Measurements from ENCODE around the gene RBP2. TPM values are rescaled to one million over a fixed set of nuclear protein-coding genes. Genes with fewer than 3 reads are reported as not detected.

Gene RBP2
- total and polyA plus RNA-seq, 2 donors (not counting 3 experiments of a cell fraction or from before 2014, with no cell fraction given), result not detected

DNA sequence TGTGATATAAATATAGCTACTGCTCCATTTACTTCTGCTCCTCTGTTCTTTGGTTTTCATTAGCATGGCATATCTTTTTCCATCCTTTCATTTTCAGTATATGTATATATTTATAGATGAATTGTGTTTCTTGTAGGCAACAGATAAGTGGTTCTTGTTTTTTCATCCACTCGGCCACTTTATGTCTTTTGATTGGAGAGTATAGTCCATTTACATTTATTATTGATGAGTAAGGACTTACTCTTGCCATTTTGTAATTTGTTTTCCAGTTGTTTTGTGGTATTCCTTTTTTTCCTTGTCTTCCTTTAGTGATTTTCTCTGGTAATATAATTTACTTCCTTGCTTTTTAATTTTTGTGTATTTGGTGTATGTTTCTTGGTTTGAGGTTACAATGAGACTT is 60.0 kb downstream of the RBP2 start:
- no peaks in the 10 kb centered on the region for H4K20me1 ChIP-seq (replicated peaks; ENCODE audit: control insufficient read depth, extremely low read depth, insufficient read depth, low read length)
- H3K9ac ChIP-seq (replicated peaks; ENCODE audit: extremely low read depth, insufficient read depth, low read length), result no peak overlapping the region
- ChIA-PET CTCF (interaction anchor here (1.5 kb wide), 1 partner anchor 11 kb away, joined by 5 read pairs; no protein-coding TSS in a partner anchor), POLR2A (no interaction called here)
- no TSS peak for BruUV-seq (replicated peaks)
- no peak overlapping the region for H3K27ac ChIP-seq (ENCODE audit: insufficient read depth, low read depth, low read length)
- no peak overlapping the region for H3K4me2 ChIP-seq (ENCODE audit: insufficient read depth, low read length)
- H3K27me3 ChIP-seq (ENCODE audit: control insufficient read depth in 2 of 2, insufficient read depth in 2 of 2, low read length in 2 of 2), result no peaks in the 10 kb centered on the region
- FAIRE-seq, result no peak
- H2AFZ ChIP-seq (ENCODE audit: low read depth, low read length), result no peak overlapping the region
- dilution Hi-C loops (cut with MboI; ENCODE audit: extremely low pct_ligation_motif_present, low sequenced_read_pairs) (no loop called here), intact Hi-C loops (cut with micrococcal nuclease) (no loop called here)
- H3K79me2 ChIP-seq (ENCODE audit: control insufficient read depth, insufficient read depth, low read length), result no peaks in the 10 kb centered on the region
- H3K4me3 ChIP-seq (replicated peaks in 1 of 3; ENCODE audit: insufficient read depth in 1 of 3, low read depth in 1 of 3, low read length in 3 of 3), result no peak overlapping the region
- H3K36me3 ChIP-seq (ENCODE audit: control insufficient read depth in 2 of 2, extremely low read depth in 1 of 2, insufficient read depth in 2 of 2, low read length in 2 of 2), result no peaks in the 10 kb centered on the region
- no peaks in the 10 kb centered on the region for H3K9me1 ChIP-seq (replicated peaks; ENCODE audit: control insufficient read depth, extremely low read depth, insufficient read depth, low read length)
- H3K9me3 ChIP-seq (replicated peaks; ENCODE audit: control insufficient read depth, insufficient read depth, low read length), result no peaks in the 10 kb centered on the region
- DNase-seq (ENCODE audit: low read depth, low spot score), result no peak
- TF ChIP-seq POLR2AphosphoS5 (IDR thresholded peaks at IDR 0.05; ENCODE audit: insufficient read depth, low read depth, low read length) (no peak), EZH2 (IDR thresholded peaks at IDR 0.05; ENCODE audit: borderline replicate concordance, low read depth, low read length, severe bottlenecking) (no peak), JUN (IDR thresholded peaks at IDR 0.05; ENCODE audit: borderline replicate concordance, insufficient read depth, insufficient read length, low read depth) (no peak), FOS (IDR thresholded peaks at IDR 0.05; ENCODE audit: borderline replicate concordance, insufficient read depth, low read length) (no peak), POLR2A (IDR thresholded peaks at IDR 0.05; ENCODE audit: low read depth, low read length) (no peak), MYC (IDR thresholded peaks at IDR 0.05; ENCODE audit: low read depth, low read length) (no peak), GATA2 (IDR thresholded peaks at IDR 0.05; ENCODE audit: insufficient read depth, insufficient read length, low read depth, low read length) (no peak)
- TF ChIP-seq, protein P1, sequence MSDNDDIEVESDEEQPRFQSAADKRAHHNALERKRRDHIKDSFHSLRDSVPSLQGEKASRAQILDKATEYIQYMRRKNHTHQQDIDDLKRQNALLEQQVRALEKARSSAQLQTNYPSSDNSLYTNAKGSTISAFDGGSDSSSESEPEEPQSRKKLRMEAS (IDR thresholded peaks at IDR 0.05; ENCODE audit: insufficient read depth, insufficient read length), result no peak
- TF ChIP-seq, protein P2, sequence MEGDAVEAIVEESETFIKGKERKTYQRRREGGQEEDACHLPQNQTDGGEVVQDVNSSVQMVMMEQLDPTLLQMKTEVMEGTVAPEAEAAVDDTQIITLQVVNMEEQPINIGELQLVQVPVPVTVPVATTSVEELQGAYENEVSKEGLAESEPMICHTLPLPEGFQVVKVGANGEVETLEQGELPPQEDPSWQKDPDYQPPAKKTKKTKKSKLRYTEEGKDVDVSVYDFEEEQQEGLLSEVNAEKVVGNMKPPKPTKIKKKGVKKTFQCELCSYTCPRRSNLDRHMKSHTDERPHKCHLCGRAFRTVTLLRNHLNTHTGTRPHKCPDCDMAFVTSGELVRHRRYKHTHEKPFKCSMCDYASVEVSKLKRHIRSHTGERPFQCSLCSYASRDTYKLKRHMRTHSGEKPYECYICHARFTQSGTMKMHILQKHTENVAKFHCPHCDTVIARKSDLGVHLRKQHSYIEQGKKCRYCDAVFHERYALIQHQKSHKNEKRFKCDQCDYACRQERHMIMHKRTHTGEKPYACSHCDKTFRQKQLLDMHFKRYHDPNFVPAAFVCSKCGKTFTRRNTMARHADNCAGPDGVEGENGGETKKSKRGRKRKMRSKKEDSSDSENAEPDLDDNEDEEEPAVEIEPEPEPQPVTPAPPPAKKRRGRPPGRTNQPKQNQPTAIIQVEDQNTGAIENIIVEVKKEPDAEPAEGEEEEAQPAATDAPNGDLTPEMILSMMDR (IDR thresholded peaks at IDR 0.05; ENCODE audit: extremely low read depth in 1 of 2, insufficient read depth in 1 of 2, low read depth in 1 of 2, low read length in 2 of 2), result no peak
- H3K4me1 ChIP-seq (ENCODE audit: control insufficient read depth, extremely low read depth, insufficient read depth, low read length), result no peaks in the 10 kb centered on the region
